WERI-Rb-1 (cell line): ENCODE measurements around the gene ADCY5.
A peak's percentile ranks its signal among the peaks of the same experiment; 100 is the strongest.

Source experiments
- DNase-seq: peaks from one replicate; pipeline ENCODE4 v3.0.0-alpha.2; 2020
- H3K27ac ChIP-seq: fragments of 250-450 bp; sonication (Bioruptor Pico); 2 replicates; pipeline ENCODE4 v1.5.1; 2020; ENCODE audit warnings: mild to moderate bottlenecking, moderate library complexity
- H3K27me3 ChIP-seq: fragments of 250-450 bp; sonication (Bioruptor Pico); 2 replicates; pipeline ENCODE4 v1.5.1; 2021; ENCODE audit warnings: mild to moderate bottlenecking, low read depth, moderate library complexity; ENCODE audit not compliant: insufficient read depth, severe bottlenecking
- H3K36me3 ChIP-seq: fragments of 250-450 bp; sonication (Bioruptor Pico); 2 replicates; pipeline ENCODE4 v1.5.1; 2020; ENCODE audit warnings: mild to moderate bottlenecking, moderate library complexity
- H3K4me3 ChIP-seq: 2 replicates; pipeline ENCODE4 v1.5.1; 2011; ENCODE audit warnings: low read depth, mild to moderate bottlenecking, control low read depth, low read length
- H3K9me3 ChIP-seq: fragments of 250-450 bp; sonication (Bioruptor Pico); 2 replicates; pipeline ENCODE4 v1.5.1; 2021; ENCODE audit warnings: mild to moderate bottlenecking, moderate library complexity; ENCODE audit not compliant: severe bottlenecking
- TF ChIP-seq, protein P1 (sequence below): IDR thresholded peaks from 2 replicates; pipeline ENCODE4 v1.5.1; 2011; ENCODE audit warnings: low read depth, mild to moderate bottlenecking, control low read depth, inconsistent platforms, low read length

ADCY5 gene

GRCh38 chr3:123388042-123388441, 60.8 kb downstream of the ADCY5 start:
- H3K27me3 ChIP-seq = no peaks in the 10 kb centered on the region
- H3K4me3 ChIP-seq = no peak overlapping the region
- H3K27ac ChIP-seq = no peak overlapping the region
- no peaks in the 10 kb centered on the region for H3K9me3 ChIP-seq
- no peak for DNase-seq
- H3K36me3 ChIP-seq = no peaks in the 10 kb centered on the region
- TF ChIP-seq, protein P1, sequence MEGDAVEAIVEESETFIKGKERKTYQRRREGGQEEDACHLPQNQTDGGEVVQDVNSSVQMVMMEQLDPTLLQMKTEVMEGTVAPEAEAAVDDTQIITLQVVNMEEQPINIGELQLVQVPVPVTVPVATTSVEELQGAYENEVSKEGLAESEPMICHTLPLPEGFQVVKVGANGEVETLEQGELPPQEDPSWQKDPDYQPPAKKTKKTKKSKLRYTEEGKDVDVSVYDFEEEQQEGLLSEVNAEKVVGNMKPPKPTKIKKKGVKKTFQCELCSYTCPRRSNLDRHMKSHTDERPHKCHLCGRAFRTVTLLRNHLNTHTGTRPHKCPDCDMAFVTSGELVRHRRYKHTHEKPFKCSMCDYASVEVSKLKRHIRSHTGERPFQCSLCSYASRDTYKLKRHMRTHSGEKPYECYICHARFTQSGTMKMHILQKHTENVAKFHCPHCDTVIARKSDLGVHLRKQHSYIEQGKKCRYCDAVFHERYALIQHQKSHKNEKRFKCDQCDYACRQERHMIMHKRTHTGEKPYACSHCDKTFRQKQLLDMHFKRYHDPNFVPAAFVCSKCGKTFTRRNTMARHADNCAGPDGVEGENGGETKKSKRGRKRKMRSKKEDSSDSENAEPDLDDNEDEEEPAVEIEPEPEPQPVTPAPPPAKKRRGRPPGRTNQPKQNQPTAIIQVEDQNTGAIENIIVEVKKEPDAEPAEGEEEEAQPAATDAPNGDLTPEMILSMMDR = no peak

DNA sequence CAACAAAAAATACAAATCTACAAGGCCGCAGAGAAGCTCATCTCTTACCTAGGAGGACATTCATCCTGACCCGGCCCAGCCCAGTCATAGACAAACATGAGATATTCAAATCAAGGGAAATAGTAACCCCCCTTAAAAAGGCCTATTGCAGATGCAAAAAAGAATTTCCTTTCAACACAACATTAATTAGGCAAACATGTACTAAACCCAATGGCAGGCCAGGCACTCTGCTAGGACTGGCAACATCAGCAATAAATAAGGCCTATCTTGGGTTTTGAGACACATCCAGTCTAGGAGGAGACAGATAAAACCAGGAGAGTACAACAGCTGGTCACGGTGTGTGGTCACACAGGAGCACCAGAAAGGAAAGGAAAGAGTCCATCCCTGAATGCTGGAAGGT, 61.4 kb downstream of the ADCY5 start:
- Histone ChIP-seq H3K27me3 (no peaks in the 10 kb centered on the region), H3K27ac (no peak overlapping the region), H3K4me3 (no peak overlapping the region), H3K9me3 (no peaks in the 10 kb centered on the region), H3K36me3 (no peaks in the 10 kb centered on the region)
- TF ChIP-seq, protein P1 = no peak
- no peak for DNase-seq

DNA sequence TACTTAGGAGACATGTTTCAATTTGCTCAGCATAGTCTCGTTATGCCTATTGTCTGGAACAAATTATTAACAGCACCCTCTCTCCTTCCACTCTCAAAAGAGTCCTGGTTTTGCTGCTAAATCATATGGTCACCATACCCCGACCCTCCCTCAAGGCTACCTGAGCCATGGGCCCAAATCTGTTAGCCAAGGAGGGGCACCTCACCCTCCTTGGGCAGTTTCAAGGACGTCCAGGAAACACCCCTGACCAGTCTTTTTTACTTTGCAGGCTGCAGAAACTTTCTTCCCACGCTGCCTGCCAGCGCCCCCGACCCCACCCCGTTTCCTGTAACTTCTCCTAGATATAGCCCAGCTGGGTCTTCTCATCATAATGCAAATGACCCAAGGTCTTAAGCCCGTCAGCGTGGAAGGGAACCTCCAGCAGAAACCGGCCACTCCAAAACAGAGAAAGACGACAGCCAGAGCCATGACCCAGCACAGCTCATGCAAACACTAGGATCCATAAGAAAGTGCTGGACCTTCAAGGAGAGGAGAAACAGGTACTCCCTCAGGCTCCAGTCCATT, 62.3 kb downstream of the ADCY5 start:
- Histone ChIP-seq H3K9me3 (no peaks in the 10 kb centered on the region), H3K27ac (no peak overlapping the region), H3K27me3 (no peaks in the 10 kb centered on the region), H3K4me3 (no peak overlapping the region), H3K36me3 (no peaks in the 10 kb centered on the region)
- TF ChIP-seq, protein P1 = no peak
- DNase-seq = no peak

- Histone ChIP-seq H3K27me3 (no peaks in the 10 kb centered on the region), H3K9me3 (no peaks in the 10 kb centered on the region), H3K36me3 (no peaks in the 10 kb centered on the region), H3K4me3 (no peak overlapping the region), H3K27ac (no peak overlapping the region)
- TF ChIP-seq, protein P1 = no peak
- DNase-seq = no peak
These were observed 62.9 kb downstream of the ADCY5 start for GRCh38 chr3:123385981-123386380.

DNA sequence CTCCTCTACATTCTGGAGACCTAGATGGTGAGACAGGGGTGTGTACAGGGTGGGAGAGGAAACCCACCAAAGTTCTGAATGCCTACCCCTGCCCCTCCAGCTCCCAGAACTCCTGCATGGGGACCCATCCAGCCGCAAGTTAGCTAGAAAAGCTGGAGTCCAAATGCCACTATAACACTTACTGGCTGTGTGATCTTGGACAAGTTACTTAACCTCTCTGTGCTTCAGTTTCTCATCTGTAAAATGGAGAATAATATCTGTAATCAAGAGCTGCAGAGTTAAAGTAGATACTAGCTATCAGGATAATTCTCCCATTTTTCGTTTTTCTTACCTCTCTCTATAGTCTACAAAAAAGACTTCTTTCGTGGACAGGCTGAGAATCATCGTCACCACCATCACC, 63.4 kb downstream of the ADCY5 start:
- no peak overlapping the region for H3K27ac ChIP-seq
- TF ChIP-seq, protein P1 = no peak
- DNase-seq = no peak
- no peaks in the 10 kb centered on the region for H3K36me3 ChIP-seq
- H3K9me3 ChIP-seq = no peaks in the 10 kb centered on the region
- no peaks in the 10 kb centered on the region for H3K27me3 ChIP-seq
- no peak overlapping the region for H3K4me3 ChIP-seq

GRCh38 chr3:123385001-123385401, 63.9 kb downstream of the ADCY5 start:
- Histone ChIP-seq H3K27me3 (no peaks in the 10 kb centered on the region), H3K4me3 (no peak overlapping the region), H3K9me3 (no peaks in the 10 kb centered on the region), H3K36me3 (no peaks in the 10 kb centered on the region), H3K27ac (no peak overlapping the region)
- peak; percentile 20 for DNase-seq
- TF ChIP-seq, protein P1 = 0 out of 2 replicates have a peak, but pooled peaks have one; percentile 6
